HCT116 (cell line): ENCODE data around the gene HOXB2. TPM values are rescaled to one million over a fixed set of nuclear protein-coding genes. Genes with fewer than 3 reads are reported as not detected.

Experiments used
- ATAC-seq: fragments of 200-7000 bp; cut with Tn5 transposase; 2 replicates; pipeline ENCODE4 v1.9.1; 2020; ENCODE audit warnings: mild to moderate bottlenecking, moderate library complexity
- BruUV-seq: library from RNA; stranded (reverse); fragments of 400-500 nt; replicated peaks from 2 replicates; lab custom pipeline; 2021; lab: Mats Ljungman, UMichigan
- CTCF ChIA-PET: fragments of 300-600 bp; sonication (Branson Sonifier 250); formaldehyde crosslinking; loops from one replicate; lab custom pipeline; 2021; ENCODE audit warnings: antibody characterized with exemption; lab: Charles Lee
- POLR2A ChIA-PET: fragments of 300-600, 350-600 bp; sonication (Branson Sonifier 250); formaldehyde crosslinking; loops from one replicate; lab custom pipeline; 2021; ENCODE audit warnings: antibody characterized with exemption; lab: Charles Lee
- RAD21 ChIA-PET, 2 experiments: fragments of 300-600 bp; sonication (Branson Sonifier 250); formaldehyde crosslinking; loops; one replicate each; lab custom pipeline; 2023; ENCODE audit warnings: low total read pairs in 2 of 2; ENCODE audit not compliant: uncharacterized antibody in 2 of 2, unreplicated experiment in 2 of 2, low non-redundant PET in 1 of 2; lab: Charles Lee
- DNase-seq: peaks from one replicate; pipeline ENCODE4 v3.0.0-alpha.2; 2010; ENCODE audit warnings: low read depth, low spot score
- H2AFZ ChIP-seq: fragments of 200-600 bp; shearing (Covaris generic), sonication (generic); 2 replicates; pipeline ENCODE4 v1.6.1; 2017; ENCODE audit warnings: low read depth, mixed run types, mixed read lengths, antibody characterized with exemption, low read length; ENCODE audit not compliant: poor library complexity, severe bottlenecking
- H3K27ac ChIP-seq: 2 replicates; pipeline ENCODE4 v1.5.1; 2012; ENCODE audit warnings: low read depth, low read length
- H3K27me3 ChIP-seq: fragments of 200-600 bp; sonication (generic); 2 replicates; pipeline ENCODE4 v1.6.1; 2016; ENCODE audit warnings: mixed run types, low read length, mixed read lengths; ENCODE audit not compliant: insufficient read depth
- H3K36me3 ChIP-seq, 2 experiments: fragments of 200-500 bp in 1 of 2; fragments of 200-600 bp in 1 of 2; sonication (Bioruptor generic) in 1 of 2; sonication (generic) in 1 of 2; 2 replicates each; pipeline versions ENCODE4 v1.5.1 to v1.6.1; 2014 to 2016; ENCODE audit warnings: low read length in 2 of 2, inconsistent platforms in 1 of 2, mixed read lengths in 1 of 2, mixed run types in 1 of 2; ENCODE audit not compliant: insufficient read depth in 2 of 2, control insufficient read depth in 1 of 2
- H3K4me1 ChIP-seq, 2 experiments: fragments of 200-600 bp in 1 of 2; sonication (generic) in 1 of 2; 2 replicates each; pipeline versions ENCODE4 v1.5.1 to v1.6.1; 2012 to 2017; ENCODE audit warnings: low read length in 2 of 2, inconsistent platforms in 1 of 2, mild to moderate bottlenecking in 1 of 2, mixed read lengths in 1 of 2, mixed run types in 1 of 2, moderate library complexity in 1 of 2; ENCODE audit not compliant: insufficient read depth in 2 of 2, control insufficient read depth in 1 of 2
- H3K4me2 ChIP-seq: fragments of 200-600 bp; sonication (generic); 2 replicates; pipeline ENCODE4 v1.6.1; 2017; ENCODE audit warnings: mixed run types, low read length, mixed read lengths
- H3K4me3 ChIP-seq, 2 experiments: fragments of 200-600 bp in 1 of 2; sonication (generic) in 1 of 2; replicated peaks in 1 of 2; 2 replicates each; pipeline ENCODE4 v1.5.1; 2011 to 2016; ENCODE audit warnings: low read length in 2 of 2, control low read depth in 1 of 2, low read depth in 1 of 2, mild to moderate bottlenecking in 1 of 2, mixed read lengths in 1 of 2, mixed run types in 1 of 2
- H3K79me2 ChIP-seq: fragments of 200-600 bp; sonication (generic); 2 replicates; pipeline ENCODE4 v1.6.1; 2017; ENCODE audit warnings: mild to moderate bottlenecking, mixed run types, low read length, moderate library complexity, mixed read lengths; ENCODE audit not compliant: insufficient read depth
- H3K9ac ChIP-seq: fragments of 200-600 bp; sonication (generic); 2 replicates; pipeline ENCODE4 v1.6.1; 2016; ENCODE audit warnings: low read length, mixed read lengths
- H3K9me2 ChIP-seq: fragments of 200-600 bp; sonication (generic), shearing (Covaris generic); 2 replicates; pipeline ENCODE4 v1.6.1; 2017; ENCODE audit warnings: mixed run types, mild to moderate bottlenecking, moderate library complexity; ENCODE audit not compliant: insufficient read depth
- H3K9me3 ChIP-seq, 2 experiments: fragments of 200-500 bp in 1 of 2; fragments of 200-600 bp in 1 of 2; sonication (Bioruptor generic) in 1 of 2; sonication (generic) in 1 of 2; 2 replicates each; pipeline ENCODE4 v1.6.1; 2014 to 2017; ENCODE audit warnings: low read length in 2 of 2, mixed read lengths in 2 of 2, inconsistent platforms in 1 of 2, low read depth in 1 of 2, mild to moderate bottlenecking in 1 of 2, mixed run types in 1 of 2, moderate library complexity in 1 of 2; ENCODE audit not compliant: control insufficient read depth in 1 of 2, insufficient read depth in 1 of 2
- H4K20me1 ChIP-seq: fragments of 200-600 bp; sonication (generic), shearing (Covaris generic); 2 replicates; pipeline ENCODE4 v1.6.1; 2017; ENCODE audit warnings: mixed run types, mild to moderate bottlenecking, moderate library complexity; ENCODE audit not compliant: insufficient read depth
- CEBPB ChIP-seq: IDR thresholded peaks from 2 replicates; pipeline ENCODE4 v1.6.1; 2012; ENCODE audit warnings: low read depth
- EGR1 ChIP-seq: IDR thresholded peaks from 2 replicates; pipeline ENCODE4 v1.6.1; 2012; ENCODE audit warnings: low read depth
- ELF1 ChIP-seq: IDR thresholded peaks from 2 replicates; pipeline ENCODE4 v1.6.1; 2012; ENCODE audit warnings: low read depth, borderline replicate concordance
- JUND ChIP-seq: IDR thresholded peaks from 2 replicates; pipeline ENCODE4 v1.6.1; 2012
- POLR2A ChIP-seq: IDR thresholded peaks from 2 replicates; pipeline ENCODE4 v1.7.0; 2011; ENCODE audit warnings: borderline replicate concordance; ENCODE audit not compliant: insufficient read depth, insufficient read length; ENCODE audit errors: extremely low read depth
- TCF7L2 ChIP-seq: IDR thresholded peaks from 2 replicates; pipeline ENCODE4 v1.7.0; 2011; ENCODE audit warnings: borderline replicate concordance, inconsistent platforms; ENCODE audit not compliant: insufficient read depth, insufficient read length; ENCODE audit errors: extremely low read depth
- intact Hi-C: fragments of 100-400 bp; cut with micrococcal nuclease; formaldehyde crosslinking; loops from 2 replicates; pipeline ENCODE4 v1.10.0; 2022
- total RNA-seq: library from RNA; stranded (reverse); gene quantifications from one replicate; pipeline ENCODE4 v1.2.1, GENCODE V29; 2021; ENCODE audit not compliant: unreplicated experiment
- TF ChIP-seq, protein P1 (sequence below): IDR thresholded peaks from 2 replicates; pipeline ENCODE4 v1.6.1; 2011; ENCODE audit warnings: mild to moderate bottlenecking, low read length, moderate library complexity; ENCODE audit not compliant: insufficient replicate concordance; ENCODE audit errors: extremely low read depth
- TF ChIP-seq, protein P2 (sequence below), 3 experiments: fragments of 200-600 bp in 1 of 3; sonication (generic) in 1 of 3; IDR thresholded peaks in 2 of 3; conservative IDR thresholded peaks in 1 of 3; 2 replicates each; pipeline ENCODE4 v1.5.1; 2012 to 2017; ENCODE audit warnings: low read depth in 2 of 3, low read length in 2 of 3, antibody characterized with exemption in 1 of 3, borderline replicate concordance in 1 of 3, control low read depth in 1 of 3, mild to moderate bottlenecking in 1 of 3, mixed read lengths in 1 of 3, mixed run types in 1 of 3, moderate library complexity in 1 of 3; ENCODE audit not compliant: insufficient read depth in 1 of 3

HOXB2 gene
- total RNA-seq, 1 experiment from 2014 or later = 2.0 TPM

DNA sequence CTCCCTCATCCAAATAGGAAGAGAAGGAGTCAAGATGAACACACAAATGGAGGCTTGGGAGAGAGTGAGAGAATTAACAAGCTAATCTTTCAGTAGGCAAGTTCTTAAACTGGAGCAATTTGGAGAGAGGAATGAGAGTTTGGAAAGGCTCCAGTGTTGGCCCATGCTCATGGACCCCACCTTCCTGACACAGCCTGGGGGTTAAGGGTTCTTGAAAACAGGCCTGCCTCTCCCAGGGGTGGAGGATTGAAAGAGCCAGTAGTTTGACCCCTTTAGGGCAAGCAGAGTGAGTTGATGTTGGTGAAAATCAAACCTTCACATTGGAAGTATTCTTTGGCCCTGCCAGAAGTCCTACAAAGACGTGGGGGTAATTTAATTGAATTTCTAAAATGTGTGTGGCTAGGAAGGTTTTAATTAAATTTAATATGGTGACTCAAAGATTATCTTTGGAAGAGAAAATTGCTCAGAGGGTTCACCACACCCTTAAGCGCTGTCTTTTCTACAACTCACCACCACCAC, 39.4 kb upstream of the HOXB2 start:
- peak overlapping the region; percentile 91 for H3K27ac ChIP-seq

More for the DNA sequence above, 39.4 kb upstream of the HOXB2 start:
- H3K4me3 ChIP-seq = peak overlapping the region; percentile 74 to 76
- TSS peak; percentile 29 for BruUV-seq
- H3K4me1 ChIP-seq = peaks cover 27 to 78% of the 10 kb centered on the region in 2 experiments
- TF ChIP-seq JUND (no peak), CEBPB (no peak), EGR1 (no peak), ELF1 (no peak), TCF7L2 (no peak), POLR2A (no peak)
- TF ChIP-seq, protein P1, sequence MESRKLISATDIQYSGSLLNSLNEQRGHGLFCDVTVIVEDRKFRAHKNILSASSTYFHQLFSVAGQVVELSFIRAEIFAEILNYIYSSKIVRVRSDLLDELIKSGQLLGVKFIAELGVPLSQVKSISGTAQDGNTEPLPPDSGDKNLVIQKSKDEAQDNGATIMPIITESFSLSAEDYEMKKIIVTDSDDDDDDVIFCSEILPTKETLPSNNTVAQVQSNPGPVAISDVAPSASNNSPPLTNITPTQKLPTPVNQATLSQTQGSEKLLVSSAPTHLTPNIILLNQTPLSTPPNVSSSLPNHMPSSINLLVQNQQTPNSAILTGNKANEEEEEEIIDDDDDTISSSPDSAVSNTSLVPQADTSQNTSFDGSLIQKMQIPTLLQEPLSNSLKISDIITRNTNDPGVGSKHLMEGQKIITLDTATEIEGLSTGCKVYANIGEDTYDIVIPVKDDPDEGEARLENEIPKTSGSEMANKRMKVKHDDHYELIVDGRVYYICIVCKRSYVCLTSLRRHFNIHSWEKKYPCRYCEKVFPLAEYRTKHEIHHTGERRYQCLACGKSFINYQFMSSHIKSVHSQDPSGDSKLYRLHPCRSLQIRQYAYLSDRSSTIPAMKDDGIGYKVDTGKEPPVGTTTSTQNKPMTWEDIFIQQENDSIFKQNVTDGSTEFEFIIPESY = no peak
- TF ChIP-seq, protein P2, sequence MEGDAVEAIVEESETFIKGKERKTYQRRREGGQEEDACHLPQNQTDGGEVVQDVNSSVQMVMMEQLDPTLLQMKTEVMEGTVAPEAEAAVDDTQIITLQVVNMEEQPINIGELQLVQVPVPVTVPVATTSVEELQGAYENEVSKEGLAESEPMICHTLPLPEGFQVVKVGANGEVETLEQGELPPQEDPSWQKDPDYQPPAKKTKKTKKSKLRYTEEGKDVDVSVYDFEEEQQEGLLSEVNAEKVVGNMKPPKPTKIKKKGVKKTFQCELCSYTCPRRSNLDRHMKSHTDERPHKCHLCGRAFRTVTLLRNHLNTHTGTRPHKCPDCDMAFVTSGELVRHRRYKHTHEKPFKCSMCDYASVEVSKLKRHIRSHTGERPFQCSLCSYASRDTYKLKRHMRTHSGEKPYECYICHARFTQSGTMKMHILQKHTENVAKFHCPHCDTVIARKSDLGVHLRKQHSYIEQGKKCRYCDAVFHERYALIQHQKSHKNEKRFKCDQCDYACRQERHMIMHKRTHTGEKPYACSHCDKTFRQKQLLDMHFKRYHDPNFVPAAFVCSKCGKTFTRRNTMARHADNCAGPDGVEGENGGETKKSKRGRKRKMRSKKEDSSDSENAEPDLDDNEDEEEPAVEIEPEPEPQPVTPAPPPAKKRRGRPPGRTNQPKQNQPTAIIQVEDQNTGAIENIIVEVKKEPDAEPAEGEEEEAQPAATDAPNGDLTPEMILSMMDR (IDR thresholded peaks at IDR 0.05 in 2 of 3, conservative IDR thresholded peaks at IDR 0.05 in 1 of 3; ENCODE audit: borderline replicate concordance in 1 of 3, insufficient read depth in 1 of 3, low read depth in 2 of 3, low read length in 2 of 3) = no peak
- ChIA-PET POLR2A (no interaction called here), RAD21 (no interaction called here), CTCF (interaction anchor here (0.8 to 1.6 kb wide), 2 partner anchors 232 to 321 kb away, joined by 3 to 4 read pairs; no protein-coding TSS in a partner anchor)
- no peaks in the 10 kb centered on the region for H3K9me3 ChIP-seq
- DNase-seq (no peak), ATAC-seq (no peak)
- H3K27me3 ChIP-seq = no peaks in the 10 kb centered on the region
- no peak overlapping the region for H2AFZ ChIP-seq
- H3K36me3 ChIP-seq = no peaks in the 10 kb centered on the region
- peak overlapping the region; percentile 63 for H3K9ac ChIP-seq
- intact Hi-C loops = no loop called here
- H3K9me2 ChIP-seq = no peaks in the 10 kb centered on the region
- no peaks in the 10 kb centered on the region for H4K20me1 ChIP-seq
- H3K4me2 ChIP-seq = peak overlapping the region; percentile 98
- peaks cover 79% of the 10 kb centered on the region for H3K79me2 ChIP-seq
